Measurements from ENCODE around the gene MYL9. TPM values are rescaled to one million over a fixed set of nuclear protein-coding genes. Genes with fewer than 3 reads are reported as not detected.

MYL9 gene
- total RNA-seq, 2 experiments from 2014 or later, result not detected

- ATAC-seq (peak; percentile 10), DNase-seq (no peak)
- no peaks in the 10 kb centered on the region for H3K9me3 Mint-ChIP-seq
- peak; percentile 23 for TF ChIP-seq CTCF (IDR thresholded peaks at IDR 0.05)
- H3K27ac Mint-ChIP-seq, result no peak overlapping the region
- H3K4me1 Mint-ChIP-seq (ENCODE audit: low read depth), result no peaks in the 10 kb centered on the region
- H3K36me3 Mint-ChIP-seq (ENCODE audit: low read depth), result no peaks in the 10 kb centered on the region
- intact Hi-C loops (cut with micrococcal nuclease), result no loop called here
- CTCF ChIA-PET, result interaction anchor here (0.7 kb wide), 1 partner anchor 18 kb away, joined by 3 read pairs; no protein-coding TSS in a partner anchor
- no peaks in the 10 kb centered on the region for H3K27me3 Mint-ChIP-seq
- POLR2A ChIA-PET, result no interaction called here
- no peak overlapping the region for H3K4me3 Mint-ChIP-seq
Observed at GRCh38 chr20:36541768-36542488, 609 bp downstream of the MYL9 start.

GRCh38 chr20:36542516-36543183 is 1.3 kb downstream of the MYL9 start:
- ATAC-seq, result no peak
- no peak for TF ChIP-seq CTCF (IDR thresholded peaks at IDR 0.05)
- intact Hi-C loops (cut with micrococcal nuclease), result no loop called here
- H3K36me3 Mint-ChIP-seq (ENCODE audit: low read depth), result no peaks in the 10 kb centered on the region
- no peaks in the 10 kb centered on the region for H3K9me3 Mint-ChIP-seq
- CTCF ChIA-PET, result no interaction called here
- no peaks in the 10 kb centered on the region for H3K27me3 Mint-ChIP-seq
- no peak overlapping the region for H3K27ac Mint-ChIP-seq
- no peak overlapping the region for H3K4me3 Mint-ChIP-seq
- H3K4me1 Mint-ChIP-seq (ENCODE audit: low read depth), result no peaks in the 10 kb centered on the region
- DNase-seq, result no peak
- POLR2A ChIA-PET, result no interaction called here

- no peaks in the 10 kb centered on the region for H3K27me3 Mint-ChIP-seq
- H3K27ac Mint-ChIP-seq, result no peak overlapping the region
- intact Hi-C loops (cut with micrococcal nuclease), result no loop called here
- ChIA-PET CTCF (no interaction called here), POLR2A (no interaction called here)
- no peak for TF ChIP-seq CTCF (IDR thresholded peaks at IDR 0.05)
- no peak for DNase-seq
- H3K4me1 Mint-ChIP-seq (ENCODE audit: low read depth), result no peaks in the 10 kb centered on the region
- H3K36me3 Mint-ChIP-seq (ENCODE audit: low read depth), result no peaks in the 10 kb centered on the region
- ATAC-seq, result no peak
- no peak overlapping the region for H3K4me3 Mint-ChIP-seq
- no peaks in the 10 kb centered on the region for H3K9me3 Mint-ChIP-seq
Observed at GRCh38 chr20:36543184-36544133, 2.1 kb downstream of the MYL9 start.

GRCh38 chr20:36544134-36545018 is 3.1 kb downstream of the MYL9 start:
- POLR2A ChIA-PET, result no interaction called here

More at GRCh38 chr20:36544134-36545018, 3.1 kb downstream of the MYL9 start:
- H3K27me3 Mint-ChIP-seq, result no peaks in the 10 kb centered on the region
- H3K9me3 Mint-ChIP-seq, result no peaks in the 10 kb centered on the region
- no peak overlapping the region for H3K4me3 Mint-ChIP-seq
- no peak for TF ChIP-seq CTCF (IDR thresholded peaks at IDR 0.05)
- no peak for ATAC-seq
- CTCF ChIA-PET, result no interaction called here
- DNase-seq, result no peak
- H3K27ac Mint-ChIP-seq, result no peak overlapping the region
- no peaks in the 10 kb centered on the region for H3K4me1 Mint-ChIP-seq (ENCODE audit: low read depth)
- no peaks in the 10 kb centered on the region for H3K36me3 Mint-ChIP-seq (ENCODE audit: low read depth)
- intact Hi-C loops (cut with micrococcal nuclease), result no loop called here
